Ishikawa (cell line): ENCODE measurements around the gene CFAP221.

Experiments used
- CEBPB ChIP-seq: IDR thresholded peaks from 2 replicates; pipeline ENCODE4 v1.6.1; 2012
- CREB1 ChIP-seq: IDR thresholded peaks from 2 replicates; pipeline ENCODE4 v1.6.1; 2012; ENCODE audit warnings: low read depth
- EGR1 ChIP-seq: IDR thresholded peaks from 2 replicates; pipeline ENCODE4 v1.6.1; 2012
- EP300 ChIP-seq: IDR thresholded peaks from 2 replicates; pipeline ENCODE4 v1.6.1; 2012; ENCODE audit warnings: borderline replicate concordance
- FOXM1 ChIP-seq: IDR thresholded peaks from 2 replicates; pipeline ENCODE4 v1.6.1; 2012; ENCODE audit warnings: low read depth, borderline replicate concordance
- NFIC ChIP-seq: IDR thresholded peaks from 2 replicates; pipeline ENCODE4 v1.6.1; 2012
- RAD21 ChIP-seq: IDR thresholded peaks from 2 replicates; pipeline ENCODE4 v1.6.1; 2012; ENCODE audit warnings: low read depth
- TAF1 ChIP-seq: IDR thresholded peaks from 2 replicates; pipeline ENCODE4 v1.6.1; 2012; ENCODE audit warnings: low read depth, mild to moderate bottlenecking
- TCF12 ChIP-seq: IDR thresholded peaks from 2 replicates; pipeline ENCODE4 v1.6.1; 2012; ENCODE audit warnings: low read depth
- TEAD4 ChIP-seq: IDR thresholded peaks from 2 replicates; pipeline ENCODE4 v1.6.1; 2012
- YY1 ChIP-seq: IDR thresholded peaks from 2 replicates; pipeline ENCODE4 v1.6.1; 2012; ENCODE audit warnings: low read depth
- ZBTB7A ChIP-seq: IDR thresholded peaks from 2 replicates; pipeline ENCODE4 v1.6.1; 2012; ENCODE audit warnings: low read depth
- TF ChIP-seq, protein P1 (sequence below): IDR thresholded peaks from 2 replicates; pipeline ENCODE4 v1.6.1; 2012; ENCODE audit warnings: low read depth, mild to moderate bottlenecking
- TF ChIP-seq, protein P2 (sequence below): IDR thresholded peaks from 2 replicates; pipeline ENCODE4 v1.6.1; 2012
- TF ChIP-seq, protein P3 (sequence below): IDR thresholded peaks from 2 replicates; pipeline ENCODE4 v1.6.1; 2012

The CFAP221 gene

DNA sequence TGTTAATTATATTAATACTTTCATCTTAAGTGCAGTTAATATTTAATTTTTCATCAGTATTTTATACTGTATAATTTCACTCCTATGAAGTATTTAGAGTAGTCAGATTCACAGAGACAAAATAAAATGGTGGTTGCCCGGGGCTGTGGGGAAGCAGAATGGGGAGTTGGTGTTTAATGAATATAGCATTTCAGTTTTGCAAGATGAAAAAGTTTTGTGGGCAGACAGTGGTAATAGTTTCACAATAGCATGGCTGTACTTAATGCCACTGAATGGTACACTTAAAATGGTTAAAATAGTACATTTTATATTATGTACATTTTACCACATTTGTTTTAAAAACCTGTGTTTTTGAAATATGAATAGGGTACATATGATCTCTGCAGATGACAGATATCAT is 31.2 kb downstream of the CFAP221 start:
- TF ChIP-seq NFIC, result no peak
- TF ChIP-seq FOXM1, result no peak
- no peak for TF ChIP-seq CREB1
- TF ChIP-seq, protein P1, sequence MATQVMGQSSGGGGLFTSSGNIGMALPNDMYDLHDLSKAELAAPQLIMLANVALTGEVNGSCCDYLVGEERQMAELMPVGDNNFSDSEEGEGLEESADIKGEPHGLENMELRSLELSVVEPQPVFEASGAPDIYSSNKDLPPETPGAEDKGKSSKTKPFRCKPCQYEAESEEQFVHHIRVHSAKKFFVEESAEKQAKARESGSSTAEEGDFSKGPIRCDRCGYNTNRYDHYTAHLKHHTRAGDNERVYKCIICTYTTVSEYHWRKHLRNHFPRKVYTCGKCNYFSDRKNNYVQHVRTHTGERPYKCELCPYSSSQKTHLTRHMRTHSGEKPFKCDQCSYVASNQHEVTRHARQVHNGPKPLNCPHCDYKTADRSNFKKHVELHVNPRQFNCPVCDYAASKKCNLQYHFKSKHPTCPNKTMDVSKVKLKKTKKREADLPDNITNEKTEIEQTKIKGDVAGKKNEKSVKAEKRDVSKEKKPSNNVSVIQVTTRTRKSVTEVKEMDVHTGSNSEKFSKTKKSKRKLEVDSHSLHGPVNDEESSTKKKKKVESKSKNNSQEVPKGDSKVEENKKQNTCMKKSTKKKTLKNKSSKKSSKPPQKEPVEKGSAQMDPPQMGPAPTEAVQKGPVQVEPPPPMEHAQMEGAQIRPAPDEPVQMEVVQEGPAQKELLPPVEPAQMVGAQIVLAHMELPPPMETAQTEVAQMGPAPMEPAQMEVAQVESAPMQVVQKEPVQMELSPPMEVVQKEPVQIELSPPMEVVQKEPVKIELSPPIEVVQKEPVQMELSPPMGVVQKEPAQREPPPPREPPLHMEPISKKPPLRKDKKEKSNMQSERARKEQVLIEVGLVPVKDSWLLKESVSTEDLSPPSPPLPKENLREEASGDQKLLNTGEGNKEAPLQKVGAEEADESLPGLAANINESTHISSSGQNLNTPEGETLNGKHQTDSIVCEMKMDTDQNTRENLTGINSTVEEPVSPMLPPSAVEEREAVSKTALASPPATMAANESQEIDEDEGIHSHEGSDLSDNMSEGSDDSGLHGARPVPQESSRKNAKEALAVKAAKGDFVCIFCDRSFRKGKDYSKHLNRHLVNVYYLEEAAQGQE, result no peak
- no peak for TF ChIP-seq TCF12
- TF ChIP-seq TEAD4, result no peak

DNA sequence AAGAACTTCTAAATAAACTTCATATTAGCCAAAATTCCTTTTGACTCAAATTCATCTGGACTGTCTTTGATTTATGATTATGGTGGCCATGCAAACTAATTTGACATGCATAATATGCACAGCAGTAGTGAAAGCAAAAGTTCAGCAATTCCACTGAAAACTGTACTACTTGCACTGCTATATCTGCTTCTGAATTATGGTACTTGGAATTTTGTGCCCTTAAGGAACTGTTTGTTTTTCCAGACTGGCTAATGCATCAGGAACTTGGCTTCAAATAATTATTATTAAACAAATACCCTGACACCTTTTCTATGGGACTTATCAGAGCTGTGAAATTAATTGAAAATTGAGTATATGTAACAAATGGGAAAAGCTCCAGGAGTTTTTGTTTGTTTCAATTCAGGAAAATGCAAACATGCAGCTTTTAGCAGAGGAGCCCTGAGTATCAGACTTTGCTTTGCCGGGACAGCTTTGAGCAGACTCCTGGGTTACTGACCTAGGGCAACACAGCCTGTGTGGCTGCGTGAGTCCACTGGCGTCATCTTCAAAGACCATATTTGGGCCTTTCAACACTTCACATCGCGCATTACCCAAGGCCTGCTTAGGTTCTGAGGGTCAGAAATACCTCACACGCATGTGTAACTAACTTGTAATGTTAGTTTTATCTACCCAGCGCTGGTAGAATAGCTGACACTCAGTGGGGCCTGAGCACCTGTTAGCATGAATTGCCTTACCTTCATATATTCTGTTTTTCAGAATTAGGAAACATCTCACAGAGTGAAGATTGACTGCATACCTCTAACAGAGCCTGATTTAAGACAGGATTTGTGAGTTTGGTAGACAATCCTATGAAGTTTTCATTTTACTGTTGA is 35.4 kb downstream of the CFAP221 start:
- TF ChIP-seq FOXM1, result no peak

DNA sequence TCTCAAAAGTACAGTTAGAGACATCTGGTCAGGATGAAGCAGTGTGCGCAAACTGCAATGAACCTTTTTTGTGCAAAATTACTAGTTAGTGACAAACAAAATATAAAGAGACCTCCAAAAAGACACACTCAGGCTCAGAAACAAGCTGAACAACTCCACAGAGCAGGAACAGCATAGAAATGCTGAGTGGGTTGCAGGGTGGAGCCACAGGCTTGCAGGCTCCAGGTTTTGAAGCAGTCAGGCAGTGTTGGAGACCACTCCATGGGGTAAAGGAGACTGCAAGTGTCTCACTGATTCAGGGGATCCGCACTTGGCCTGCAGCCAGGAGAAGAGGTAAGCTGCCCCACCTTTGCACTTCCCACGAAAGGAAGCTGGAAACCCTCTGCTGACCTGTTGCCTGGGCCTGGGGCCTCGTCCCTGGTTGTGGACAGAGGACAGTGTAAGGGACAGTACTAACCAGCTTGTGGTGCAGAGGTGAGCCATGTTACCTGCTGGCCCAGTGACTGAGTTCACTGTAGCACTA is 36.4 kb downstream of the CFAP221 start:
- no peak for TF ChIP-seq TEAD4
- TF ChIP-seq, protein P1, result no peak
- TF ChIP-seq YY1, result no peak
- no peak for TF ChIP-seq EGR1
- no peak for TF ChIP-seq EP300
- no peak for TF ChIP-seq FOXM1
- TF ChIP-seq TAF1, result no peak
- no peak for TF ChIP-seq RAD21
- no peak for TF ChIP-seq CREB1
- TF ChIP-seq, protein P2, sequence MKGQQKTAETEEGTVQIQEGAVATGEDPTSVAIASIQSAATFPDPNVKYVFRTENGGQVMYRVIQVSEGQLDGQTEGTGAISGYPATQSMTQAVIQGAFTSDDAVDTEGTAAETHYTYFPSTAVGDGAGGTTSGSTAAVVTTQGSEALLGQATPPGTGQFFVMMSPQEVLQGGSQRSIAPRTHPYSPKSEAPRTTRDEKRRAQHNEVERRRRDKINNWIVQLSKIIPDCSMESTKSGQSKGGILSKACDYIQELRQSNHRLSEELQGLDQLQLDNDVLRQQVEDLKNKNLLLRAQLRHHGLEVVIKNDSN, result no peak
- no peak for TF ChIP-seq CEBPB

DNA sequence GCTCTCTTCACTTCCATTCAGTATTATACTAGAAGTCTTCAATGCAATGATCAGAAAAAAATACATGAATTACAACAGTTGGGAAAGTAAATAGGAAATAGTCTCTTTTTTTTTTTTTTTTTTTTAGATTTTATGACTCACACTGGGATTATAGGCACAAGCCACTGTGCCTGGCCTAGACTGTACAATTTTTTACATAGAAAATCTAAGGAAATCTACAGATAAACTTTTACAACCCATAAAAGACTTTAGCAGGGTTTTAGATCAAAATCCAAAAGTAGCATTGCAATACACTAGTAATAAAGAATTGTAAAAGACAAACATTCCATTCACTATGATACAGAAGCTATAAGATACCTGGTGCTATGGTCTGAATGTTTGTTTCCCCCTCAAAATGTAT is 39.0 kb downstream of the CFAP221 start:
- TF ChIP-seq TEAD4 (no peak), ZBTB7A (no peak), YY1 (no peak), TAF1 (no peak), CREB1 (no peak), RAD21 (no peak), FOXM1 (no peak), CEBPB (no peak), TCF12 (no peak), NFIC (no peak), EGR1 (no peak), EP300 (no peak)
- TF ChIP-seq, protein P3, sequence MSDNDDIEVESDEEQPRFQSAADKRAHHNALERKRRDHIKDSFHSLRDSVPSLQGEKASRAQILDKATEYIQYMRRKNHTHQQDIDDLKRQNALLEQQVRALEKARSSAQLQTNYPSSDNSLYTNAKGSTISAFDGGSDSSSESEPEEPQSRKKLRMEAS, result no peak
- TF ChIP-seq, protein P1, result no peak
- TF ChIP-seq, protein P2, result no peak

DNA sequence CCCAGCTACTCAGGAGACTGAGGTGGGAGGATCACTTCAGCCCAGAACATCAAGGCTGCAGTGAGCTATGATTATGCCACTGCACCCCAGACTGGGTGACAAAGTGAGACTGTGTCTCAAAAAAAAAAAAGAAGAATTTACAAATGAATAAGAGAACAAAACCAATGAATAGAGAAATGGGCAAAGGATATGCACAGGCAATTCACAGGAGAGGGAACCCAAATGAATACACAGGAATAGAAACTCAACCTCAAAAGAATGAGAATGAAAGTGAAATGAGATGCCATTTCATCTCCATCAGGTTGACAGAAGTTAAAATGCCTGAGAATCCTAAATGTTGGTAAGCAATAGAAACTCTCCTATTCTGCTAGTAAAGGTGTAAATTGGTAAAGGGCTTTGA is 40.2 kb downstream of the CFAP221 start:
- TF ChIP-seq CEBPB, result no peak
- TF ChIP-seq NFIC, result no peak
